ENCODE results near the gene TLE4. TPM values are rescaled to one million over a fixed set of nuclear protein-coding genes. Genes with fewer than 3 reads are reported as not detected.
A peak's percentile ranks its signal among the peaks of the same experiment; 100 is the strongest.

TLE4 gene
- total RNA-seq, 1 donor from 2014 or later = 25.1 TPM

DNA sequence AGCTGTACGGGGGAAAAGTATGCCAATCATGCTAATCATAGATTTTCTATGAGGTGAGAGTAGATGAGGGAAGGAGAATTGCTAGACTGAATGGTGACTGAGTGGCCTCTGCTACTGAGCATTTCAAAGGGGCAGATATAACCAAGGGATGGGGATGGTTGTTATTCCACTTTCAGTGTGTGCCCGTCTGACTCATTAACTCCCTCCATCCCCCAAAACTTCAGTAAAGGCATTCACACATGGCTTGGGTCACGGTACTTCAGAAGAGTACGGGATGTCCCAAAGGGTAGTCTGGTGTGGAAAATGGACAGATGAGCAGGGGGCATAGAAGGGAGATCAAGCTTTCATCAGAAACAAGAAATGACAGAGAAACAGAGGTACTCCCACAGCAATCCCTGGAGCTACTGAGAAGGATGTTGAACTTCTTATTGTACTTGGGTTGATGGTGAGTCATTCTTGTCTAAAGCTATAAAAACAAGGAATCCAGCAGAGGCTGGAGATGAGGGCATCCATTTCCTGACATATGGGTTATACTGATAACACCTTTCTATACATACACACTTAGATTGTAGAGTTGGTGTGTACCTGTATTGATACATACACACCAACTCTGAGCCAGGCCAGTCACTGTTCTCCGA lies 8.9 kb upstream of the TLE4 start:
- H3K36me3 Mint-ChIP-seq (ENCODE audit: low read depth) = no peaks in the 10 kb centered on the region
- H3K27me3 Mint-ChIP-seq (ENCODE audit: insufficient read depth) = peaks cover 20% of the 10 kb centered on the region
- peaks cover 9% of the 10 kb centered on the region for H3K4me1 Mint-ChIP-seq (ENCODE audit: low read depth)
- intact Hi-C loops (cut with micrococcal nuclease) = no loop called here
- no peaks in the 10 kb centered on the region for H3K9me3 Mint-ChIP-seq
- no peak overlapping the region for H3K27ac Mint-ChIP-seq
- no peak for DNase-seq (ENCODE audit: low spot score)
- no peak overlapping the region for H3K4me3 Mint-ChIP-seq

DNA sequence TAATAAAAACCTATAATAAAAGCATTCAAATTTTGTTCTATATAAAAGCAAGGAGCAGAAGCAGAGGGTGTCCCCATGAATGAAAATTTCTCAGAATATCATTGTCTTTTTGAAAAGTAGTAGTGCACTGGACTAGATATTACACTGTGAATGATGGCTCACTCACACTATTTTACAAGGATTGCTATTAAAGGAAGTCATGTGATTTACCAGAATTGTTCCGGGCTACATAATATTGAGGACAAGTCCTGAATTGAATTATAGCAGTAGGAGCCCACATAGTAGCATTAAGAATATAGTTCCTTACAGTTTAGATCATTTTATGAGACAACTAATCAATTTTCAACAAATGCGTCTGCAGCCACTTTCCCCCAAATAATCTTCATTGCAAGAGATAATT lies 7.7 kb upstream of the TLE4 start:
- no peaks in the 10 kb centered on the region for H3K36me3 Mint-ChIP-seq (ENCODE audit: low read depth)
- peaks cover 9% of the 10 kb centered on the region for H3K4me1 Mint-ChIP-seq (ENCODE audit: low read depth)
- no peak for DNase-seq (ENCODE audit: low spot score)
- no peak overlapping the region for H3K4me3 Mint-ChIP-seq
- H3K9me3 Mint-ChIP-seq = no peaks in the 10 kb centered on the region
- H3K27me3 Mint-ChIP-seq (ENCODE audit: insufficient read depth) = peaks cover 18% of the 10 kb centered on the region
- no peak overlapping the region for H3K27ac Mint-ChIP-seq
- intact Hi-C loops (cut with micrococcal nuclease) = no loop called here

DNA sequence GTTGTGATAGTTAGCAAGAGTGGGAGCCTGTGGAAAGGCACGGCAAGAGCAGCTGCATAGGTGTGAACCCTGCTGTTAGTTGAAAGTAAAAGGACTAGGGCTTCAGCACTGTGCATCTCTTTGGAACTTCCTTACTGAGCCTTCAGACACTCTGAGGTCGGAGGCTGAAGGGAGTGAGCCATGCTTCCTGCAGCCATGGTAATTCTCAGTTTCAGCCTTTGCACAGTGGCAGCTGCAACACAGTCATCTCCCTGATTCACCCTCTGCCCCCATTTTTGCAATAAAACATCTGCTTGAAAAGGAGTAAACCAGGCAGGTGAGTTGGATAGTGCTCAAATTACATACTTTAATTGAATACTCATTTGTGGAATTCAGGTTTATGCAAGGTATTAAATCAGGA lies 6.5 kb upstream of the TLE4 start:
- Mint-ChIP-seq H3K27me3 (ENCODE audit: insufficient read depth) (peaks cover 25% of the 10 kb centered on the region), H3K4me3 (no peak overlapping the region), H3K9me3 (no peaks in the 10 kb centered on the region), H3K27ac (no peak overlapping the region), H3K36me3 (ENCODE audit: low read depth) (no peaks in the 10 kb centered on the region), H3K4me1 (ENCODE audit: low read depth) (peaks cover 14% of the 10 kb centered on the region)
- no peak for DNase-seq (ENCODE audit: low spot score)
- intact Hi-C loops (cut with micrococcal nuclease) = no loop called here

DNA sequence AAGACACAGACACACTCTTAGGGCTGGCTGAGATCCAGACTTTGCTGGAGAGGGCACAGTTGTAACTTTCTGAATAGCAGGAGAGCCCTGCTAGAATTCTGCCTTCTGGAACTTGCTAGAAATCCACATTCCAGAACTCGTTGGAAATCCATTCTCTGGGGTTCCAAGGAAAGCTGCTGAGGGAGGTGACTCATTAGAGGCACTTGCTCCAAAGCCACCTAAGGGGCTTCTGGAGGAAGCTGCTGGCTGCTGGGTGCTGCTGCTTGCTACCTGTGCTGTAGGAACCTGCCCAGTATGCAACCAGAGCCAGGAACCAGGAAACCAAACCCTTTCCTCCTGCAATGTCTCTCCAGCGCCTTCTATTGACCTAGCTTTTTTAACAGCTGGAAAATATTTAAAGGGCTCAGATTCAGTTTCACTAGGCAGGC lies 4.1 kb upstream of the TLE4 start:
- peaks cover 18% of the 10 kb centered on the region for H3K4me1 Mint-ChIP-seq (ENCODE audit: low read depth)
- no peak for DNase-seq (ENCODE audit: low spot score)
- H3K27ac Mint-ChIP-seq = no peak overlapping the region
- no peaks in the 10 kb centered on the region for H3K36me3 Mint-ChIP-seq (ENCODE audit: low read depth)
- intact Hi-C loops (cut with micrococcal nuclease) = no loop called here
- peaks cover 27% of the 10 kb centered on the region for H3K27me3 Mint-ChIP-seq (ENCODE audit: insufficient read depth)
- H3K9me3 Mint-ChIP-seq = no peaks in the 10 kb centered on the region
- H3K4me3 Mint-ChIP-seq = no peak overlapping the region

DNA sequence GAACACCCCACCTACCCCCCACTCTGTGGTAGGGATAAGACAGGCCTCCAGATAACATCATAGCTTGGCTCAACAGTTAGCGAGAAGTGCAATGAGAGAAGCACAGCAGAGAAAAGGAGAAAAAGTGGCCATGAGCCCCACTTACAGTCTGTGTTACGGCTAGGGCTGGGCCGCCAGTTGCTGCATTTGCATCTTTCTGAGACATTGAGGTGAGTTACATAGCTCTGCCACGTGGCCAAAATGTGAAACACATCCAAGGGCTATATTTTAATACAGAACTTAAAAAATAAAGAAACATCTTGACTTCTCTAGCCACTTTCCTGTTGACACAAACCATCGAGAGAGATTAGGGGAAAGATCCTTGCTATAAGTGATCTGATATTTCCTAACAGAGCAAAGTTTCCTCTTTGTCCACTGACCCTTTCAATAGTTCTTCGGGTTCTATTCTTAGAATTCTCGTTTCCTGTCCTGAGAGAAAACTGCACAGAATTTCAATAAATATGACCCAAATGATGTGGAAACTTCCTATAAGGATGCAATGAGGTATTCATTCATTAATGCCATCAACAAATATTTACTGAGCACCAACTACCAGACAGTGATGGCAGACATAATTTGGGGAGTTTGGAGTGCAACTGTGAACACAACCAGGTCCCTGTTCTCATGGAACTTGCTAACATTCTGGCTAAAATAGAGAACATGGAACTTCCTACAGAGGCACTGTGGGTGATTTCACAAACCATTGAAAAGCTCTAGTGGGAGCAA lies 3.2 kb upstream of the TLE4 start:
- Mint-ChIP-seq H3K4me3 (peak overlapping the region; percentile 30), H3K36me3 (ENCODE audit: low read depth) (no peaks in the 10 kb centered on the region), H3K27ac (no peak overlapping the region), H3K4me1 (ENCODE audit: low read depth) (peaks cover 19% of the 10 kb centered on the region), H3K27me3 (ENCODE audit: insufficient read depth) (peaks cover 27% of the 10 kb centered on the region), H3K9me3 (no peaks in the 10 kb centered on the region)
- intact Hi-C loops (cut with micrococcal nuclease) = no loop called here
- DNase-seq (ENCODE audit: low spot score) = no peak

DNA sequence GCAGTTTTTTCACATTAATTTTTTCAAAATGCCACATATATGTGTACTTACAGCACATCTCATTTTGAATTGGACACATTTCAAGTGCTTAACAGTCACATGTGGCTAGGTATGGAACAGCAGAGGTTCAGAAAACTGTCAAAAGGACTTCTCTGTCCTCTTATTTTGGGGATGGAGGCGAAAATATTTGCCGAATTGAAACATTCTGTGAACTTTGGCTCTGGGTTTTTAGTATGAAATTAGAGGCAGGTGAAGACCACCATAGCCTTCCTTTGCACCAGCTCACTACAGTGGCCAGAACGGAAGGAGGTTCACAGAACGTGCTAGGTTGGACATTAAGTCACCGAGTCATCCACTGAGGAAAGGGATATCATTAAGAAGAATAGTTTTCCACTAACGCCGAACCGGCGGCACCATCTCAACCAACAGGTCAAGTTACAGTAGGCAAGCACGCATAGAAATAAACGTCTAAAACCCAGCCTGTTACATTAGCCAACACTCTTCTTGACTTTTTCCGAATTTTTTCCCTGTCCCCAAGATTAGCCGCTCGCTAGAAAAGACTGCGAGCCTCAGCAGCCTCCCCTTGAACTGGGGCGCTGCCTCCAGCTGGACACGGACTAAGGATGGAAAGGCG lies 1.8 kb upstream of the TLE4 start:
- intact Hi-C loops (cut with micrococcal nuclease) = loop anchor here (2.0 to 10.0 kb wide), 6 partner anchors 93 to 1538 kb away; partner anchors contain the start of genes CEP78 and GNAQ
- Mint-ChIP-seq H3K4me1 (ENCODE audit: low read depth) (peaks cover 33% of the 10 kb centered on the region), H3K27me3 (ENCODE audit: insufficient read depth) (peaks cover 27% of the 10 kb centered on the region), H3K4me3 (no peak overlapping the region), H3K9me3 (no peaks in the 10 kb centered on the region), H3K27ac (peak overlapping the region; percentile 52), H3K36me3 (ENCODE audit: low read depth) (peaks cover 6% of the 10 kb centered on the region)
- no peak for DNase-seq (ENCODE audit: low spot score)

DNA sequence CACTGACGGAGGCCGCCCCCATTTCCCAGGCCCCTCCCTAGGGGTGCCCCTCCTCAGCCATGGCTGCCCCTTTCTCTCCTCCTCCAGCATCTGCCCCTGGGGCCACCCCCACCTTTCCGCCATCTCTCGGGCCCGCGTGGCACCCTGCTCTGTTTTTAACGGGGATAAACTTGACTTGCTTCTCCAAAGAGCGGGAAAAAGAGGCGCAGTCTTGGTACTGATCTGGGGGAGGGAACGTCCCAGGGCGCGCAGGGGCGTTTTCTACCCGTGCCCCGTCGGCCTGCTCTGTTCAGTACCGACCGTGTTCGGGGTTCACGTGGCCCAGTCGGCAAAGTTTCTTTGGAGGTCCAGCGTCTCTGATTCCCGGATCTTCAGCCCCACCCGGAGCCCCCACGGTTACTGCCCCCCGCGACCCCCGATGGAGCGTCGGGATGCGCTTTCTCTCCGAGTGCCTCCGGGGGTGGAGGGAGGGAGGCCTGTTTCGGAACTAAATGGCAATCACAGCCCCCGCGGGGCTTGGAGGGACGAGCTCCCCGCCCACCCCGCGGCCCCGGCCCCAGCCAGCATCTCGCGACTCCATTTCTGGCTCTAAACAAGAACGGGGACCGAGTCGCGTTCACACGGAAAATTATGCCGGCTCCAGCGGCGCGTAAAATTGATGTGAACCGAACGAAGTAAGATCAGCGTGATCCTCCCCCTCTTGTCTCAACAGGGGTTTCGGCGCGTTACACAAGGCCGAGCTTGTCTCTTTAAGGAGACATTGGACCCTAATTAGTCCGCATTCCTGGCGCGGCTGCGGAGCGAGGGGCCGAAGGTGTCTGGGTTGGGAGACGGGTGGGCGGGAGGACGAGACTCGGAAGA lies 1.1 kb upstream of the TLE4 start:
- peak; percentile 25 for DNase-seq (ENCODE audit: low spot score)
- Mint-ChIP-seq H3K4me3 (no peak overlapping the region), H3K27ac (peak overlapping the region; percentile 70), H3K27me3 (ENCODE audit: insufficient read depth) (peaks cover 22% of the 10 kb centered on the region), H3K9me3 (no peaks in the 10 kb centered on the region), H3K4me1 (ENCODE audit: low read depth) (peaks cover 30% of the 10 kb centered on the region), H3K36me3 (ENCODE audit: low read depth) (peaks cover 9% of the 10 kb centered on the region)
- intact Hi-C loops (cut with micrococcal nuclease) = loop anchor here (1.0 to 10.0 kb wide), 11 partner anchors 23 to 1538 kb away; partner anchors contain the start of genes CEP78, GNAQ and PSAT1

DNA sequence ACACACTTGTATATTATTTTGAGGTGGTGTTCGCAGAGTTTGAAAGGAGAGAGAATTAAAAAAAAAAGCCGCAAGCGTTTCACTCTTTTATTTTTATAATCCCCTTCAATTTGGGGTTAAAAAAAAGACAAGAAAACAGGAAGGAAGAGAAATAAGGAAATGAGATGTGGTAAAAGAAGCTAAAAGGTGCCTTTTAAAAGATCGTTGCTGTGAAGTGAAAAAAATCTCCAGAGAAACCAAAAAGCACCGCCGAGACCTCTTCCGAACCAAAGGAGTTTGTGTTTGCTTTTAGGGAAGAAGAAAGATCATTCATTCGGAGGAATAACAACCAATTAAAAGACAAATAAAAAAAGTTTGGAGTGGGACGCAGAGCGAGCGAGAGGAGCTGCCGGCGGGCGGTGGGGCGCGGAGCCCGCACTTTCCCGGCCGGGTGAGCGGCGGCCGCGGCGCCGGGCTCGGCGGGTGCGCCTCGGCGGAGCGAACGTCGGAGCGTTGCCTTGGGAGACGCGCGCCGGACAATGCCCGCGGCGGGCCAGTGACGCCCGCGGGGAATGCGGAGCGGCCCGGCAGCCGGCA lies 355 bp downstream of the TLE4 start:
- peak; percentile 30 for DNase-seq (ENCODE audit: low spot score)
- Mint-ChIP-seq H3K36me3 (ENCODE audit: low read depth) (peaks cover 17% of the 10 kb centered on the region), H3K4me1 (ENCODE audit: low read depth) (peaks cover 43% of the 10 kb centered on the region), H3K4me3 (no peak overlapping the region), H3K27me3 (ENCODE audit: insufficient read depth) (peaks cover 11% of the 10 kb centered on the region), H3K27ac (no peak overlapping the region), H3K9me3 (no peaks in the 10 kb centered on the region)
- intact Hi-C loops (cut with micrococcal nuclease) = loop anchor here (5.0 to 10.0 kb wide), 4 partner anchors 95 to 1540 kb away; partner anchors contain the start of genes CEP78 and GNAQ

DNA sequence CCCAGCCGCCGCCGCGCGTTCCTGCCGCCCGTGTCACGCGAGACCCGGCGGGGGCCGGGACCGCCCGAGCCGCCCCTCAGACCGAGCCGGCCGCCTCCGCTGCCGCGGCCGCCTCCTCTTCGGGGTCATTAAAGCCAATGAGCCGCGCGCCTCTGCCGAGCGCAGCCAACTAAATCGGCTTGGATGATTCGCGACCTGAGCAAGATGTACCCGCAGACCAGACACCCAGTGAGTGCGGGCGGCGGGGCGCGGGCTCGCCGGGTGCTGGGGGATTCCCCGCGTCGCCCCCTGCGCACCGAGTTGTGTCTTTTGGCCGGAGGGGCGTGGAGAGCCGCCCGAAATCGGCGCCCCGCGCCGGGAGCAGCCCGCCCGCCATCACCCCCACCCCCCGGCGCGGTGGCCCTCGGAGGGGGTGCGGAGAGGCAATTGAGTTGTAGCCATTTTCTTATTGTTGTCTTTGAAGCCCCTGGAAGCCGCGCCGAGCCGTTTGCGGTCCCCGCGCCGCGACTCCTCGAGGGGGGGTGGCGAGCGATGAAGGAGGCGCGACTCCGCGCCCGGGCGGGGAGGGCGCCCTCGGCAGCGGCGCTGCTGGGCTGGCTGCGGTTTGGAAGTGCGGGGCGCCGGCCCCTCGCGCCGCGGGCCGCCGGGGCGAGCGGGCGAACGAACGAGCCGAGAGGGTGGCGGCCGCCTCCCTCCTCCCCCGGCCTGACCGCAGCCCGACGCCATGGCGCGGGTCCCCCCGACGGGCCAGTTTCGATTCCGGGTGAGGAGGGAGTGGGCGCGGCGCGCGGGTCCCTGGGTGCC lies 1.0 kb downstream of the TLE4 start:
- no peaks in the 10 kb centered on the region for H3K9me3 Mint-ChIP-seq
- peaks cover 50% of the 10 kb centered on the region for H3K4me1 Mint-ChIP-seq (ENCODE audit: low read depth)
- H3K27ac Mint-ChIP-seq = peak overlapping the region; percentile 83
- H3K4me3 Mint-ChIP-seq = peak overlapping the region; percentile 90
- peak; percentile 55 for DNase-seq (ENCODE audit: low spot score)
- H3K27me3 Mint-ChIP-seq (ENCODE audit: insufficient read depth) = peaks cover 11% of the 10 kb centered on the region
- peaks cover 22% of the 10 kb centered on the region for H3K36me3 Mint-ChIP-seq (ENCODE audit: low read depth)
- intact Hi-C loops (cut with micrococcal nuclease) = loop anchor here (1.0 to 10.0 kb wide), 5 partner anchors 9 to 1541 kb away; partner anchors contain the start of genes CEP78 and GNAQ

DNA sequence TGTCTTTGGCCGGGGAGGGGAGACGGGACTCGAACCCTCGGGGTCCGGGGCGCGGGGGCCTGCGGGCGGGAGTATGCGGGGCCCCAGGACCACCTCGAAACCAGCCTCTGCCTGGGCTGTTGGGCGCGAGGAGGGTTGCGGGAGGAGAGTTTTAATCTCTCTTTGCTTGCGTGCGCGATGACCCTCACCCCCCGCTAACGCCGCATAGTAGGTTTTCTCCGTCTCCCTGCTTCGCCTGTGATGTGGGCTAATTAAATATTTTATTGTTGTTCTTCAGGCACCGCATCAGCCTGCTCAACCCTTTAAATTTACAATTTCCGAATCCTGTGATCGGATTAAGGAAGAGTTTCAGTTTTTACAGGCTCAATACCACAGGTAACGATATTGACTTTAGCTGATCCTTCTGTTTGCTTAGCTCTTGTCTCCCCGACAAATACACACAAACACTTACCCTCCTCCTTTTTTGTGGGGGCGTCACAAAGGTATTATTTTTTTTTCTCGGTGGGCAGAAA lies 1.7 kb downstream of the TLE4 start:
- H3K9me3 Mint-ChIP-seq = no peaks in the 10 kb centered on the region
- peaks cover 24% of the 10 kb centered on the region for H3K36me3 Mint-ChIP-seq (ENCODE audit: low read depth)
- H3K27me3 Mint-ChIP-seq (ENCODE audit: insufficient read depth) = peaks cover 11% of the 10 kb centered on the region
- intact Hi-C loops (cut with micrococcal nuclease) = loop anchor here (1.0 to 10.0 kb wide), 5 partner anchors 9 to 1541 kb away; partner anchors contain the start of genes CEP78 and GNAQ
- DNase-seq (ENCODE audit: low spot score) = no peak
- peak overlapping the region; percentile 90 for H3K4me3 Mint-ChIP-seq
- H3K4me1 Mint-ChIP-seq (ENCODE audit: low read depth) = peaks cover 56% of the 10 kb centered on the region
- peak overlapping the region; percentile 83 for H3K27ac Mint-ChIP-seq

DNA sequence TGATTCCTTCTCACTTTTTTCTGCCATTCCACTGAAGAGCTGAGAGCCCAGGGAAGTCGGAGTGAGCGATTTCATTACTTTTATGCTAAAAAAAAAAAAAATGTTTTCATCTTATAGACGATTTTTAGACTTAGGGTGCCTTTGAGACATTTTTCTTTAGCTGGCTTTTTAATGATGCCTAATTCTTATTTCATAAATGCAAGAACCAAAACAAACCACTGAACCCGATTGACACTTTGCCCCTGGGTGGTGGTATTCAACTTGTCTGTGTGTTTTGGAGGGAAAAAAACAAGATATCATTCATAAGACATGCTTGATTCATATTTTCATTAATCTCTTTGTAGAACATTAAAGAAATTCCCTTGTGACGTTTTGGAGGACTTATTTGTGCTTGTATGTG lies 2.4 kb downstream of the TLE4 start:
- H3K4me1 Mint-ChIP-seq (ENCODE audit: low read depth) = peaks cover 63% of the 10 kb centered on the region
- H3K4me3 Mint-ChIP-seq = peak overlapping the region; percentile 90
- peaks cover 9% of the 10 kb centered on the region for H3K27me3 Mint-ChIP-seq (ENCODE audit: insufficient read depth)
- H3K36me3 Mint-ChIP-seq (ENCODE audit: low read depth) = peaks cover 27% of the 10 kb centered on the region
- no peaks in the 10 kb centered on the region for H3K9me3 Mint-ChIP-seq
- no peak overlapping the region for H3K27ac Mint-ChIP-seq
- intact Hi-C loops (cut with micrococcal nuclease) = loop anchor here (5.0 to 10.0 kb wide), 4 partner anchors 97 to 1542 kb away; partner anchors contain the start of genes CEP78 and GNAQ
- no peak for DNase-seq (ENCODE audit: low spot score)

All from activated T-helper 1 cell treated with anti-CD3 and anti-CD28 coated beads, Interleukin-12 subunit alpha, Interleukin-12 subunit beta, Interleukin-2, Interleukin-4 antibody, amounts not matched to agents 30 ng/mL and 10 ng/mL and 1 ng/mL, durations not matched to agents 14 hours and 24 hours and 36 hours (primary cell).